Measurements from ENCODE around the gene PDE6C. TPM values are rescaled to one million over a fixed set of nuclear protein-coding genes. Genes with fewer than 3 reads are reported as not detected.

PDE6C gene
- total RNA-seq, 1 donor from 2014 or later = not detected

DNA sequence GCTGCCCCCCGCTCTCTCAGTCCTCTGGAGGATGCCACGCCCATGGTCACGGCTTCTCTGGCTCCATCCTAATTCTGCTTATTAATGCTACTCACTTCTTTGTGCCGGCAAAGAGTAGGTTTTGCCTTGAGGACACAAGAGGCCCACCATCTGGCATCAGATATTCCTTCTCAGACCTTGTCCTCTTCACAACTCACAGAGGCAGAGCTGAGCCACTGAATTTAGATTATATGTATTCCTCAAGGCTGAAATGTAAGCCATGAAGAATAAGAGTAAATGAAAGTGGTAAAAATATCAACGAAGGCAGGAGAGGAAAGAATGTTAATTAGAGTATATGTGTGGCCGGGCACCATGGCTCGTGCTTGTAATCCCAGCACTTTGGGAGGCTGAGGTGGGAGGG, 17.8 kb upstream of the PDE6C start:
- no peak for DNase-seq (ENCODE audit: low read depth in 2 of 2)

DNA sequence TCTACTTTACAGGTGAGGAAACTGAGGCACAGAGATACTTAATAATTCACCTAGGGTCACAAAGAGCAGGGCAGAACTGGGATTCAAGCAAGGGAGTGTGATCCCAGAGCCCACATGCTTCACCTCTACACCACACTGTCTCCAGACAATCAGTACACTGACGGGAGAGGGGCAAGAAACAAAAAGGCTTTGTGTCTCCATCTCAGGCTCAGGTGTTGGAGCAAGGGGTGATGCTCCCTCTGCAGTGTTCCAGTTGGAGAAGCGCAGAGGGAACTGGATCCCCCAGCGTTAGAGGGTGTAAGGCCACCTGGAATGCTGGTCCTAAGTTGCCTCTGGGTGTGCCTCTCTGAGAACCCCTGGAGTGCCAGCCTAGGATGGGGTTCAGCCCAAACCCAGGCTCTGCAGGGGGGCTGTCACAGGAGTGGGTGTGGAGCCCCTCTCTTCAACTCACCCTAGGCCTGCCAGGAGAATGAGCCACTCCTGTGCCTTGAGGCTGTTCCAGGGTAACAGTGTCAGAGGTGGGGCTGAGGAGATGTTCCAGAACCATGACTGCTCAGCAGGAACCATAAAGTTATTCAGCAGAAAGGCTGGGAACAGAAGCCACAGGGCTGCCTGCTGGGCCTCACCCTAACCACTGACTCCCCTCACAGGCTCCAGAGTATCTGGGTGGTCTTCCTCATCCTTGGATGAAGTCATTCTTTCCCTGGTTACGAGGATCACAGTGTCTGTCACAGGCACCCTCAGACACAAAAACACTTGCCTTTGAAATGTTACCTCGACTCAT, 16.8 kb upstream of the PDE6C start:
- no peak for DNase-seq (ENCODE audit: low read depth in 2 of 2)

DNA sequence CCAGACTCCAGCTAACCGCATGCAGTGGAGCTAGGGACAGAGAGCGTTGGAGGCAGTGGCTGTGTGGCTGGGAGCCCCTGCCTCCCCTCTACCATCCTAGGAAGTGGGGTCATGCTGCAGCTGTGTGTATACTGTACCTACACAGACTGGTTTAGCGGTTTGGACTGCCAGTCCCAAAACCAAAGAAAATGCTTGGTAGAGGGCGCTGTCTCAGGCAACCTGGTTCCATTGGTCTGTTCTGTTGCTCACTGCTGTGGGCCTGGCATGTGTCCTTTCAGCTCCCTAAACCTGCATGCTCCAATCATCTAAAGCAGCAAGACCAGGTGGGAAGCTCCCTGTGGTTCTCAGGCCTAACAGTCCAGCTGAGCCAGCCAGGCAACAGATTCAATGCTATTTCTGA, 15.8 kb upstream of the PDE6C start:
- DNase-seq (ENCODE audit: low read depth in 2 of 2) = no peak

DNA sequence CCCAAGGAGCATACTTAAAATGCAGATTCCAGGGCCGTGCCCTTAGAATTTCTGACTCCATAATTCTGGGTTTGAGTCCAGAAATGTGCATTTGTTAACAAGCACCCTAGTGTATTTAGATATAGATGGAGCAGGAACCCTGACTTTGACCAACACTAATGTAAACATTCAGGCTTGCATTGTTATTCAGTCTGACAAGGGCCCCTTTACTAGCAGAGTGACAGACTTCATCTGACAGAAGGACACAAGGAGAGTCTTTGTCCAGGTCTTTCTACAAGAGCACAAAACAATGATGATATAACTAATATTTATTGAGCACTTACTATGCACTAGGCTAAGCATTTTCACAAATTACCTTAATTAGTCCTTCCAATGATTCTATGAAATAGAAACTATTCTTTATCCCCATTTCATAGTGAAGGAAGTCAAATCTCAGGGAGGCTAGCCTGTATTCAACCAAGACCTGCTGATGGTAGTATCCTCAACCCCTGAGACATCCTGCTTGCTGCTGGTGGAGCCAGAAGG, 15.2 kb upstream of the PDE6C start:
- DNase-seq (ENCODE audit: low read depth in 2 of 2) = no peak

DNA sequence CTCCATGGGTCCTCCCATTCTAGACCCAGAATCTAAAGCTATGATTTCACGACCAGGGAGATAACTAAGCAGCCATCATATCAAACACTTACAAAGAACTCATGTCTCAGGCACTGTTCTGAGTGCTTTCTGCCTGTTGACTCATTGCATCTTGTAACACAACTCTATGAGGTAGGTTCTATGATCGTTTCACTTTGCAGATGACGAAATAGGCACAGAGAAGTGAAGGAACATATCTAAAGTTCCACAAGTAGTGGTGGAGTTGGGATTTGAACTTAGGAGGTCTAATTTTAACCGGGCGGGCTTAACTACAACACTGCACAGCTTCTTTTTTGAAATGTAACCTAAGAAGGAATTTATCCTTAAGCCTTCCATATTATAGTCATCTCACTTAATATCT, 14.2 kb upstream of the PDE6C start:
- no peak for DNase-seq (ENCODE audit: low read depth in 2 of 2)

DNA sequence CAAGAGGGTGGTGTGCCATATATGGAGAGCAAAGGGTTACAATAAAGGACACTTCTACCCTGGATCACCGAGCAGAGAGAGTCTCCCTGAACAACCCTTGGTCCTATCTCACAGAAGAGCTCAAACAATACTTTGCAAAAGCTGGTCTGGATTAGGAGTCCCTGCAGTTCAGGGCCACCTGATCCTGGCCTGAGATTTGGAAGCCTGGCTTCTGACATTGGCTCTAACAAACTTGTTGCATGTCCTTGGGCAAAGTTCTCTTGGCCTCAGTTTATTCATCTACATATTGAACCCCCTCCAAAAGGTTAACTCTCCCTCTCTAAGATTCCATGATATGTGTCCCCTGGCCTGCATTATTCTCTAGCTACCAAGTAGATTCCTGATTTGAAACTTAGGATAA, 13.0 kb upstream of the PDE6C start:
- DNase-seq (ENCODE audit: low read depth in 2 of 2) = no peak

DNA sequence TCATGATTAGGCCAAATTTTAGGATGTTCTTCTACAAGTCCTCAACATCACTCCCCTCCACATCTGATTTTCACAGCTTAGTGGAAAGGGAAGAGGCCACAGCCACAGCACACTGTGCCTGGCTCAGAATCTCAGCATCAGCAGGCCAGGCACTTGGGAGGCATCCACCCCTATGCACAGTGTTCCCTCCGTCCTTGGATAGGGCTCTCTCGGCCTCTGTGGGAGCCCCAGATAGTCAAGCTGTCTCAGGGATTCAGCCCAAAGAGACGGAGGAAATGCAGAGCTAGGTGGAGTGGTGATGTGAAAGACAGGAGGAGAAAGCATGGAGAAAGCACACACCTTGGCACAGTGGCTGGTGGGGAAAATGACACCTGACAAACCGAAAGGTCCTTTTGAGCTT, 12.6 kb upstream of the PDE6C start:
- no peak for DNase-seq (ENCODE audit: low read depth in 2 of 2)

DNA sequence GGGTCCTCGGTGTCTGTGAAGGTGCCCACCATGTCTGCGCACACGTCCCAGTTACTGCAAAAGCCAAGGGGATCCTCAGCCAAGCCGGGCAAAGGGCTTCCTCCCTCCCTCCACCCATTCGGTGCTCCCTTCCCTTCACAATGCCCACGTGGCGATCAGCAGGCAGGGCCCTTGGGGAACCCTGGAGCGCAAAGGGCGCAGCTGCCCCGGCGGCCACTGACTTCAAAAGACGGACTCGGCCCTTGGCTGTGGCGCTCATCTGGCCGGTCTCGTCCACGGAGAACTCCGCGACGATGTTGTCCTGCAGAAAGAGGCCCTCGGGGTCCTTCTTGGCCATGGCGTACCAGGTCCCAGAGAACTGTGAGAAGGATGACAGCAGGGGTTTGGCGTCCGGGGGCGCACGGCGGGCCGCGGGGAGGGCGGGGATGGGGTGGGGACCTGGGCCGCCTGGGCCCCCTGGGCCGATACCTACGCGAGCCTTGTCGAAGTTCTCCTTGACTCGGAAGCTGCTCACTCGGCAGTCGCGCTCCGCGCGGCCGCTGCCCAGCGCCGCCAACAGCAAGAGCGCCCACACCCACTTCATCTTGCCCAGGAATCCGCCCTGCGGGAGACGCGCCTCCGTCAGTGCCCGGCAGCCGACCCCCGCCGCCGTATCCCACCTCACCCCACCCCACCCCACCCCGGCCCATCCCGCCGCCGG, 11.7 kb upstream of the PDE6C start:
- DNase-seq (ENCODE audit: low read depth in 2 of 2) = peak; percentile 11 to 29

DNA sequence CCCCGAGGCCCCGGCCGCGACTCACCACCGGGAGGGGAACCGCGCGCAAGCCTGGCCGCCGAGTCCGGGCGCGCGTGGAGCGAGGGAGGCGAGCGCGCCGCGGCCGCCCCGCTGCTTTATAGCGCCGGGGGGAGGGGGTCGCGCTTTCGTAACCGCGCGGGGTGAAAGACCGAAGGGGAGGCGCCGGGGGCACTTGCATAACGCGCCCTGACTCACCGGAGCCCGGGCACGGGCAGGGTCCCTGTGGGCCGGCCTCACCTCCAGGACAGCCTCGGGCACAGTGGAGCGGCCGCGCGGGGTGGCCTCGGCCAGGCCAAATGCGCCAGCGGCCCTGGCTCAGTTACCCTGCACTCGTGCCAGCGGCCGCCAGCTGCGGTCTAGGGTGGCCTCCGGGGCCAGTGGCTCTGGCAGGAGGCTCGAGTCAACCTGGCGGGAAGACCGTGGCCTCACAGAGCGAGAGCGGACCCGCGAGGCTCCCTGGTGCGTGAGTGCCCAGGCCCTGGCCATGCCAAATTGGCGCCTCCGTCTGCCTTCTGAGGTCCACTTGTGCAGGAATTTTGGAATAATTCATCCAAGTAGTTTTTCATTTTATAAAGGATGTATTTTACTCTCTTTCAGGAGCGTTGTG, 11.1 kb upstream of the PDE6C start, which contains the start of gene RBP4:
Gene RBP4 (minus strand): TSS at position 90 of the 628 bp plus-strand sequence. CDS start 207 bp downstream, outside the sequence.
- DNase-seq (ENCODE audit: low read depth in 2 of 2) = no peak

DNA sequence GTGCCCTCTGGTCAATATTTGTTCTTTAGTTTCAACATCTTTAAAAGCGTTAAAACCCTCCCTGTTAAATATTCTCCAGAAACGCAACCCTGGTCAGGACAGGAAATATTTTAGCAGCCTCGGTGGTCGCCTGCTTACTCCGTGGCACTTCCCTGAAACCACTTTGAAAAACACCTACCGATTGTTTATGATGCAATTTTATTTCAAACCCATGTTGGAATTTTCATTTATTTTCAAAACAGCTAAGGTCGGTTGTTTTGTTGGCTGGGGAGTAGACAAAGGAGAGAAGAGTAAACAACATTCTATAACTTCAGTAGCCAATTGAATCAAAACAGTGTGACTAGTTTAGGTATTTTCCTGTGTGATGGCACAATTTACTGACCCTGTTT, 10.6 kb upstream of the PDE6C start:
- no peak for DNase-seq (ENCODE audit: low read depth in 2 of 2)

DNA sequence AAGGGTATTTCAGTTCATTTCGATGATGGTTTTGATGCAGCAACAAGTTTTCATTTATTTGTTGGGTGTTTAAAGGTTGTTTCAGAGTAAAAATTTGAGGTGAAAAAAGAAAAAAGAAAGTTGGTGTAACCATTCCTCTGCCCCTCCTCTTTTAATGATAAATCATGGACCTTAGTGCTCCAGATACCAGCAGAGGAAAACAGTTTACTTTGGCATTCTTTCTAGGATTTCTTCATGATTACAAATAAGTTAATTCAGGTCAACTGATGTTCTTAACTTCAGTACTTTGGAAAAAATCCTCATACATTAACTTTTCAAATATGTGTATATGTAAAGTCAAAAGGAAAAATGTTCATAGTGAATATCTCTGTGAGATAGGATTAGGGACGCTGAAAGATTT, 9.3 kb upstream of the PDE6C start:
- no peak for DNase-seq (ENCODE audit: low read depth in 2 of 2)

DNA sequence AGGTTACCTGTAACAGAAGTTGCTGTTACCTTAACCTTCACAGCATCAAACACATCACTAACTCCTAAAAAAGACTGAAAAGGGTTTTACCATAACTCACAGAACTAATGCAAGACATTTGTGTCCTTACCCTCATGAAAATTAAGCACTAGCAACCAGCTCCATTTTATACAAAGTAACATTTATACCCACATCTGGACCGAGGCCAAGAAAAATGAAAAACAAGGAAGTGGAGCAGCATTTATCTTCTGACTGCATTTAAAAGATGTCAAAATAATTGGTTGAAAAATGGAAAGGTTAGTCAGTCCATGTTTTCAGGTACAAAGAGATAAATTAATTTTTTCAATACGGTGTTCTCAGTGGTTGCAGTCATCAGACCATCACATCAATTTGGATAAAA, 8.2 kb upstream of the PDE6C start:
- DNase-seq (ENCODE audit: low read depth in 2 of 2) = peak; percentile 11 to 42

DNA sequence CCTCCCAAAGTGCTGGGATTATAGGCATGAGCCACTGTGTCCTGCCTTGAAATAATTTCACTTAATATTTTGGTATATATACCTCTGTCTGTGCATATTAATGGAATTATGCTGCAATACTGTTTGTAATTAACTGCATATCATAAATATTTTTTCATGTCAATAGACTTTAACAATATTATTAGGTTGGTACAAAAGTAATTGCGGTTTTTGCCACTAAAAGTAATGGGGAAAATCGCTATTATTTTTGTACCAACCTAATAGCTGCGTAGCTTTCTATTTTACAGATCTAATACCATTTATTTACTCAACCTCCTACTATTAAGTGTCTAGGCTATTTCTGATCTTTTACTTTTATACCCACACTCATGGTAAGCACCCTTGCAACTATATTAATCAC, 3.9 kb upstream of the PDE6C start:
- no peak for DNase-seq (ENCODE audit: low read depth in 2 of 2)

DNA sequence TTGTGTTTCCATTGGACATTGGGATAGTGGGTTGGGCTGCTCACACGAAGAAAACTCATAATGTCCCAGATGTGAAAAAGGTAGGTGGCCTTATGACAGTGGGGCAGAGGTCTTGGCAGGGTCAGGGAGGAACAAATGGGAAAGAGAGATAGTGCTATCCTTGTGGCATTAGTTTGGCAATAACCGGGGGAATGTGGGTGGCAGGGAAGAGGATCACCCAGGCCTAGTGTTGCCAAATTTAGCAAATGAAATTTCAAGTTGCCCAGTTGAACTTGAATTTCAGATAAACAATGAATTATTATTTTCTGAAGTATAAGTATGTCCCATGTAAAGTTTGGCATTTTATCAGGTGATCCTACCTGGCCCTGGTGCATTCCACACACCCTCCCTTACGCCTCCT, 789 bp downstream of the PDE6C start:
- DNase-seq (ENCODE audit: low read depth in 2 of 2) = no peak

DNA sequence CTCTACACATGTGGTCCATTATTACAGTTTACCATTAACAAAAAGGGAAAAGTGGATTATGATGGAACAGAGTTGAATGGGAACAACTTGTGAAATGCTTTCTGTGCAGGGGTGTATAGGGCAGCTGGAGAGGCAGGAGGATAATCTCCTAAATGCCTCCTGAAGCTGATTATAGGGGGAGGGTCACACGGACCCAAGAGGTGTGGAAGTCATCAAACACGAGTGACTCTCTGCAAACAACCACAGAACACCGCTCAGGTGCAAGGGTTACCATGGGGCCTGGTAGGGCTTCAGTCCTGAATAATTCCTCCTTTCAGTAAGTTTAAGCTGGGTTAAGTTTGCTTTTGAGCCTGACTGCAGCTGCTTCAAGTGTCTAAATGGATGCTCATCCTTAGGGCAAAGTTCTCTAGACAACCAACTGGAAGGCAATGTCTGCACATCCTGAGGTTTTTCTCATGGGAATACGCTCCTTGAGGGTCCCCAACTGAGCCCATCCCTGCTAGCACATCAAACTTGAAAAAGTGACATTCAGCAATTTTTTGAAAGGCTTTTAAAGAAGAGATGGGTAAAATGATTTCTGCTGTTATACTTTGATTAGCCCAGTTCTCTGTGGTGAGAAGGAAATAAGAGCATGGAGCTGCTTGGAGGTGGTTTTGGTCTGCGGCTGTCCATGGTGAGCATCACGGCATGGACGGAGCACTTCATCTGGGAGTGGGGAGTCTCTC, 1.9 kb downstream of the PDE6C start:
- no peak for DNase-seq (ENCODE audit: low read depth in 2 of 2)

DNA sequence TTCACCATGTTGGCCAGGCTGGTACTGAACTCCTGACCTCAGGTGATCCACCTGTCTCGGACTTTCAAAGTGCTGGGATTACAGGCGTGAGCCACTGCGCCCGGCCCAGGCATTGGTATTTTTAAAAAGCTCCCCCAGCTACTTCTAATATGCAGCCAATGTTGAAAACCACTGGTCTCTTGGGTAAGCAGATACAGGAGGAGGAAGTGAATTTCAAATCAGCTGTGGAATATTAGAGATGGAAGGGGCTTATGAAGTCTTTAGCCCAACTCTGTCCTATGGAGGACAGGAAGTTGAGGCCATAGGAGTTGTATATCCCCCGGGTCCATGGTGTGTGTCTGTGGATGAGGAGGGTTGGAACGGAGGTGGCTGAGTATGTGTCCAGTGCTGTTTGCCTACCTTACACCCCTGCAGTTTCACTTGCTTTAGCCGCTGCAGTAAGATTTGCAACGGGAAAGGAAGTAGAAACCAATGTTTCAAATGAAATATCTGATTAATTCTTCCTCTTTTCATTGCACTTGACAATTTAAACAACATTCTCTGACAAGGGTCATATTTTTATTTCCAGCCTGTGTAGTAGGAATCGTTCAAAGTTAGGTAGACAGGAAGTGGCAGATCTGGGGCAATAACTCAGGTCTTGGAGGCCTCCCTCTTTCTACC, 3.4 kb downstream of the PDE6C start:
- no peak for DNase-seq (ENCODE audit: low read depth in 2 of 2)

DNA sequence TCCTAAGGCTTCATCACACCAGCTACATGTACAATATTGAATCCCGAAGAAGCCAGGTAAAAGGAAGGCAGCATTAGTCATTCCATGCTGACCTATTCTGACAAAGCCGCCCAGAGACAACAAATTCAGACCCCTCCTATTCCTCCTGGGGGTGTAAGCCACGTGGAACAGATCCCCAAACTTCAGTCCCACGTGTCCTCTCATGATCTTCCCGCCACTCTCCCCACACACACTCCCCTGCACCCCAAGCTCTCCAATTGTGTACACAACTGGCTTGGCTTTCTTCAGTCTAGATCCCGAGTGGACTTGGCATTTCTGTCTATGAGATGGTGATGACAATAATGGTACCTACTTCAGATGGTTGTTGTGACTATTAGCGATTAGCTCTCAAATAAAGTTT, 8.6 kb downstream of the PDE6C start:
- no peak for DNase-seq (ENCODE audit: low read depth in 2 of 2)

DNA sequence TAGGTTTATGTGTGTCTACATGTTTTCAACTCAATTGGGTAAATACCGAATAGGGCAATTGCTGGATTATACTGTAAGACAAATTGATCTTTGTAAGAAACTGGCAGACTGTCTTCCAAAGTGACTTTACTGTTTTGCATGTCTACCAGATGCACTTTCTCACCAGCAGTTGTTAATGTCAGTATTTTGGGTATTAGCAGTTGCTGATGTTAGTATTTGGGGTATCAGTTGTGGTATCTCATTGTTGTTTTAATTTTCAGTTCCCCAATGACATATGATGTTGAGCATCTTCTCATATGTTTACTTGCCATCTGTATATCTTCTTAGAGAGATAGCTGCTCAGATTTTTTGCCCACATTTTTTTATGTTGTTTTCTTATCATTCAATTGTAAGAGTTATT, 10.6 kb downstream of the PDE6C start:
- no peak for DNase-seq (ENCODE audit: low read depth in 2 of 2)

DNA sequence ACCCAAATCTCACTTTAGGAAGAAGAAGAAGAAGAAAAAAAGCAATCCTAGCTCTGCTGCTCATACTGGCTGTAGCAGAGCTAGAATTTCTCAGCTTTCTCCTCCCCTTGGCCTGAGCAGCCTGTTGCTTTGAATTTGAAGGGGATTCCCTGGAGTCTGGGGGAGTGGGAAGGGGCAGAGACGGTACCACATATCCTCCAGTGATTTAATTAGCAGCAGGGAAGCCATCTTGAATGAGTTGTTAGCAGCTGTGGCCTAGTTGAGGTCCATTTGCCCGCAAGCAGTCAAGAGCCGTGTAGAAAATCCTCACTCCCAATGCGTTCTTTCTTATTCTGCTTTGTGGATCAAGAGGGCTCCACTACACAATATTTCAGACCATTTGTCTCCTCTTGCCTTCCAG, 16.5 kb downstream of the PDE6C start:
- DNase-seq (ENCODE audit: low read depth in 2 of 2) = no peak

DNA sequence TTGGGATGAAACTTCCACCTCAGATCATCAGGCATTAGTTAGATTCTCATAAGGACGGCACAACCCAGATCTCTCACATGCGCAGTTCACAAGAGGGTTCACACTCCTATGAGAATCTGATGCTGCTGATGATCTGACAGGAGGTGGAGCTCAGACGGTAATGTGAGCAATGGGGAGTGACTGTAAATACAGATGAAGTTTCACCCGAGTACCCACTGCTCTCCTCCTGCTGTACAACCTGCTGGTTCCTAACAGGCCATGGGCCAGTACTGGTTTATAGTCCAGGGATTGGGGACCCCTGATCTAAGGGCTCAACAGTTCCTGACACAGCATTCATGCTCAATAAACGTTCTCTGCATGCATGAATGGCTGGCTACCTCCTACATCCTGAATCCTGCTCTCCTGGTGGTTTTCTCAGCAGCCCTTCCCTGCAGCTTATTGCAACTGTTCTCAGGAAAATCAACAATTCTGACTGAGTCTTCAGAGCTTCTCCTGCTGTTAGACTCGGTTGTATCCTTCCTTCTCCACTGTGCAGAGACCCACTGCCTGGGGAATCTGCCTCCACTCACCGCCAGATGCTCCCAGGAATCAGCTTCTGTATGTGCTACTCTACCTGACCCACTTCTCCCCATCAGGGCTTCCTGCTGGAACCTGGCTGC, 17.4 kb downstream of the PDE6C start:
- no peak for DNase-seq (ENCODE audit: low read depth in 2 of 2)

All from lung microvascular endothelial cell (primary cell).